ENCODE data around the gene INTS4. TPM values are rescaled to one million over a fixed set of nuclear protein-coding genes. Genes with fewer than 3 reads are reported as not detected.

The INTS4 gene
- total and polyA plus RNA-seq, 2 of the 8 experiments (the other 6 are each of a cell fraction or from before 2014, with no cell fraction given), result 27.0 to 31.3 TPM

DNA sequence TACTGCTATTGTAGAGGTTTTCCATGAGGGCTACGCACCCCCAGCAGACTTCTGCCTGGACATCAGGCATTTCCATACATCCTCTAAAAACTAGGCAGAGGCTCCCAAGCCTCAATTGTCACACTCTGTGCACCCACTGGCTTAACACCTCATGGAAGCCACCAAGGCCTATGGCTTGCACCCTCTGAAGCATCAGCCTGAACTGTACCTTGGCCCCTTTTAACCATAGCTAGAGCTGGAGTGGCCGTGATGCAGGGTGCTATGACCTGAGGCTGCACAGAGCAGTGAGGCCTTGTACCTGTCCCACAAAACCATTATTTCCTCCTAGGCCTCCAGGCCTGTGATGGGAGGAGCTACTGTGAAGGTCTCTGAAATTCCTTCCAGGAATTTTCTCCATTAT lies 139.6 kb downstream of the INTS4 start:
- no peak overlapping the region for H2AK5ac ChIP-seq (ENCODE audit: low read depth, low read length)
- peaks cover 26 to 30% of the 10 kb centered on the region in 2 experiments for H3K9me3 ChIP-seq (ENCODE audit: insufficient read depth in 2 of 2, low read depth in 1 of 2, low read length in 1 of 2)
- H2BK12ac ChIP-seq (ENCODE audit: low read depth, low read length), result no peak overlapping the region
- no peaks in the 10 kb centered on the region for H3K79me1 ChIP-seq (ENCODE audit: low read depth, low read length)
- H3K4me1 ChIP-seq (replicated peaks in 1 of 4; ENCODE audit: control insufficient read depth in 3 of 4, insufficient read depth in 4 of 4, low read length in 3 of 4), result no peaks in the 10 kb centered on the region
- TF ChIP-seq YY1 (IDR thresholded peaks at IDR 0.05; ENCODE audit: low read depth, low read length), result no peak
- no peak for TF ChIP-seq ATF3 (IDR thresholded peaks at IDR 0.05; ENCODE audit: insufficient read depth, low read depth, low read length)
- no peak for TF ChIP-seq TBP (IDR thresholded peaks at IDR 0.05; ENCODE audit: low read depth, low read length)
- TF ChIP-seq HDAC6 (IDR thresholded peaks at IDR 0.05; ENCODE audit: low read depth, low read length), result no peak
- TF ChIP-seq SAP30 (IDR thresholded peaks at IDR 0.05; ENCODE audit: insufficient read depth, insufficient replicate concordance, low read length), result no peak
- TF ChIP-seq KDM4A (IDR thresholded peaks at IDR 0.05; ENCODE audit: low read depth, low read length, severe bottlenecking), result no peak
- no peak for TF ChIP-seq PHF8 (conservative IDR thresholded peaks at IDR 0.05; ENCODE audit: low read depth, low read length)
- no peak for TF ChIP-seq NRF1 (IDR thresholded peaks at IDR 0.05; ENCODE audit: low read depth, low read length)
- FAIRE-seq (no peak), DNase-seq (ENCODE audit: low read depth in 1 of 2, low spot score in 2 of 2) (no peak)
- no peak overlapping the region for H4K8ac ChIP-seq (ENCODE audit: extremely low read depth, insufficient read depth, low read length)
- ChIA-PET CTCF (ENCODE audit: partially characterized antibody) (no interaction called here), POLR2A (ENCODE audit: partially characterized antibody) (interaction anchor here (0.5 kb wide), 1 partner anchor 26 kb away, joined by 5 read pairs; no protein-coding TSS in a partner anchor)
- no peak overlapping the region for H2BK20ac ChIP-seq (ENCODE audit: low read length)
- WGBS, 2 experiments (ENCODE audit: extremely low coverage in 1 of 2, insufficient coverage in 1 of 2, insufficient read length in 1 of 2, insufficient replicate concordance in 2 of 2, low coverage in 1 of 2, low lambda C conversion rate in 2 of 2, missing lambda C conversion rate in 1 of 2), result 94% methylated on average over 2 of the region's 2 CpGs; no CpG with 5 or more reads in 1 of the 2 experiments
- no peaks in the 10 kb centered on the region for H4K20me1 ChIP-seq (replicated peaks in 1 of 2; ENCODE audit: control insufficient read depth in 1 of 2, insufficient read depth in 2 of 2, low read length in 2 of 2)
- no peak overlapping the region for H3K27ac ChIP-seq (ENCODE audit: low read depth, low read length)
- H3K18ac ChIP-seq (ENCODE audit: extremely low read depth, low read length), result no peak overlapping the region
- H3K4me3 ChIP-seq (ENCODE audit: extremely low read depth in 1 of 4, insufficient read depth in 2 of 4, low read depth in 3 of 4, low read length in 4 of 4), result no peak overlapping the region
- no peak overlapping the region for H2BK15ac ChIP-seq (ENCODE audit: low read length)
- no peak overlapping the region for H3K23ac ChIP-seq (ENCODE audit: insufficient read length)
- H3K4me2 ChIP-seq (ENCODE audit: insufficient read depth in 1 of 2, low read depth in 2 of 2, low read length in 2 of 2), result no peak overlapping the region
- H3K36me3 ChIP-seq (ENCODE audit: control insufficient read depth in 2 of 4, insufficient read depth in 4 of 4, low read length in 3 of 4), result peaks cover 0 to 27% (median 7%) of the 10 kb centered on the region in 4 experiments; a peak in 5 of 8 replicates
- H3K56ac ChIP-seq (replicated peaks; ENCODE audit: insufficient read length, low read depth, low read length), result no peak overlapping the region
- H2BK120ac ChIP-seq (replicated peaks; ENCODE audit: low read depth, low read length), result no peak overlapping the region
- H3K23me2 ChIP-seq (ENCODE audit: low read depth, low read length), result no peaks in the 10 kb centered on the region
- H3K27me3 ChIP-seq (replicated peaks in 1 of 4; ENCODE audit: control insufficient read depth in 3 of 4, extremely low read depth in 1 of 4, insufficient read depth in 3 of 4, low read length in 3 of 4), result no peaks in the 10 kb centered on the region
- H3K14ac ChIP-seq (ENCODE audit: insufficient read length), result no peak overlapping the region
- no peak overlapping the region for H2AFZ ChIP-seq (ENCODE audit: low read length)
- H3K9ac ChIP-seq (replicated peaks in 1 of 4; ENCODE audit: extremely low read depth in 1 of 4, low read depth in 3 of 4, low read length in 3 of 4), result no peak overlapping the region
- H2BK5ac ChIP-seq (ENCODE audit: low read depth, low read length), result no peak overlapping the region
- no peaks in the 10 kb centered on the region for H3K79me2 ChIP-seq (ENCODE audit: control insufficient read depth in 1 of 2, insufficient read depth in 2 of 2, low read length in 2 of 2)
- no peak overlapping the region for H4K5ac ChIP-seq (ENCODE audit: insufficient read length, low read depth, low read length)
- H4K91ac ChIP-seq (replicated peaks; ENCODE audit: insufficient read length, low read length), result no peak overlapping the region
- H3K4ac ChIP-seq (replicated peaks; ENCODE audit: insufficient read length, low read depth, low read length), result no peak overlapping the region
